GM12878 (cell line): ENCODE results near the gene ZNF628. TPM values are rescaled to one million over a fixed set of nuclear protein-coding genes. Genes with fewer than 3 reads are reported as not detected.

ENCODE experiments used
- ASH2L ChIP-seq: fragments of 300-600, 200-600 bp; sonication (generic); IDR thresholded peaks from 2 replicates; pipeline ENCODE4 v1.6.1; 2017; ENCODE audit warnings: low read depth, mild to moderate bottlenecking, borderline replicate concordance
- ATF7 ChIP-seq: fragments of 450-650 bp; IDR thresholded peaks from 2 replicates; pipeline ENCODE4 v1.6.1; 2016; ENCODE audit warnings: low read depth, mild to moderate bottlenecking
- BACH1 ChIP-seq: fragments of 450-650 bp; IDR thresholded peaks from 2 replicates; pipeline ENCODE4 v1.6.1; 2017; ENCODE audit warnings: mild to moderate bottlenecking, borderline replicate concordance
- CHD2 ChIP-seq: IDR thresholded peaks from 2 replicates; pipeline ENCODE4 v1.6.1; 2011; ENCODE audit warnings: low read depth, low read length, improper control_type of control experiment, borderline replicate concordance
- CREM ChIP-seq: IDR thresholded peaks from 2 replicates; pipeline ENCODE4 v1.6.1; 2014; ENCODE audit warnings: antibody characterized with exemption, low read depth
- E2F4 ChIP-seq: IDR thresholded peaks from 2 replicates; pipeline ENCODE4 v1.6.1; 2012; ENCODE audit warnings: low read depth, low read length, improper control_type of control experiment
- IKZF1 ChIP-seq: fragments of 450-650 bp; conservative IDR thresholded peaks from 2 replicates; pipeline ENCODE4 v1.6.1; 2017; ENCODE audit warnings: antibody characterized with exemption, mild to moderate bottlenecking
- LARP7 ChIP-seq: fragments of 450-650 bp; IDR thresholded peaks from 2 replicates; pipeline ENCODE4 v1.6.1; 2017; ENCODE audit warnings: mild to moderate bottlenecking
- MTA2 ChIP-seq: fragments of 450-650 bp; IDR thresholded peaks from 2 replicates; pipeline ENCODE4 v1.6.1; 2016; ENCODE audit warnings: low read depth, mild to moderate bottlenecking, moderate library complexity
- MXI1 ChIP-seq: fragments of 150-350 bp; IDR thresholded peaks from 2 replicates; pipeline ENCODE4 v1.6.1; 2011; ENCODE audit warnings: low read depth, mild to moderate bottlenecking, inconsistent platforms, low read length, improper control_type of control experiment
- PBX3 ChIP-seq: IDR thresholded peaks from 2 replicates; pipeline ENCODE4 v1.6.1; 2011; ENCODE audit warnings: mild to moderate bottlenecking, low read depth, low read length, moderate library complexity; ENCODE audit not compliant: insufficient replicate concordance
- RAD51 ChIP-seq: fragments of 450-650 bp; IDR thresholded peaks from 2 replicates; pipeline ENCODE4 v1.6.1; 2016; ENCODE audit warnings: moderate library complexity, mild to moderate bottlenecking, inconsistent platforms
- RB1 ChIP-seq: fragments of 450-650 bp; formaldehyde crosslinking; IDR thresholded peaks from 2 replicates; pipeline ENCODE4 v1.6.1; 2017; ENCODE audit warnings: mild to moderate bottlenecking, borderline replicate concordance
- RELB ChIP-seq: fragments of 450-650 bp; IDR thresholded peaks from 2 replicates; pipeline ENCODE4 v1.6.1; 2017; ENCODE audit warnings: low read depth, mild to moderate bottlenecking, moderate library complexity
- RFX5 ChIP-seq: IDR thresholded peaks from 2 replicates; pipeline ENCODE4 v1.6.1; 2011; ENCODE audit warnings: low read depth, low read length, improper control_type of control experiment
- USF2 ChIP-seq: IDR thresholded peaks from 2 replicates; pipeline ENCODE4 v1.6.1; 2011; ENCODE audit warnings: low read depth, low read length, improper control_type of control experiment, borderline replicate concordance
- WRNIP1 ChIP-seq: IDR thresholded peaks from 2 replicates; pipeline ENCODE4 v1.6.1; 2011; ENCODE audit warnings: low read depth, low read length, improper control_type of control experiment, borderline replicate concordance
- ZNF687 ChIP-seq: fragments of 450-650 bp; IDR thresholded peaks from 2 replicates; pipeline ENCODE4 v1.6.1; 2017; ENCODE audit warnings: mild to moderate bottlenecking, moderate library complexity
- polyA plus RNA-seq, 11 experiments: library from polyadenylated mRNA; depleted of rRNA in 4 of 11; unstranded in 6 of 11; stranded (reverse) in 5 of 11; fragments of >200 nt; fragmentation: Nextera tagmentation in 4 of 11; fragmentation: Illumina TruSeq in 1 of 11; extraction: Ambion mirVana in 4 of 11; extraction: Trizol in 1 of 11; gene quantifications; 1 replicate in 1 of 11; 2 replicates in 10 of 11; pipeline versions ENCODE4 v1.2.1 to v1.2.3, GENCODE V29; 2011 to 2016; ENCODE audit warnings: inconsistent platforms in 2 of 11, missing spikeins in 2 of 11, low read depth in 1 of 11
- total RNA-seq, 4 experiments: library from RNA; depleted of rRNA in 3 of 4; stranded (reverse); fragments of >200 nt in 3 of 4; fragmentation: Illumina TruSeq in 1 of 4; extraction: Trizol in 1 of 4; gene quantifications; 2 replicates each; pipeline versions ENCODE4 v1.2.1 to v1.2.3, GENCODE V29; 2013 to 2021

Gene ZNF628
- total and polyA plus RNA-seq, 10 of the 15 experiments (the other 5 are each of a cell fraction or from before 2014, with no cell fraction given) = 0.04 to 11.3 (median 1.6) TPM; not detected in 1

GRCh38 chr19:55461259-55461973 is 15.0 kb upstream of the ZNF628 start, which contains the start of gene ISOC2 (continued):
- no peak for TF ChIP-seq MTA2
- TF ChIP-seq MXI1 = peak; percentile 93
- peak; percentile 33; the same call in 1 of the 2 replicates for TF ChIP-seq ZNF687
- TF ChIP-seq BACH1 = peak; percentile 47; the same call in 1 of the 2 replicates
- peak; percentile 95 for TF ChIP-seq LARP7
- TF ChIP-seq RB1 = peak; percentile 63; the same call in 1 of the 2 replicates
- TF ChIP-seq CREM = peak; percentile 75
- peak; percentile 93 for TF ChIP-seq RAD51
- peak; percentile 97 for TF ChIP-seq PBX3
- peak; percentile 35 for TF ChIP-seq IKZF1
- peak; percentile 75; the same call in 1 of the 2 replicates for TF ChIP-seq RFX5
- no peak for TF ChIP-seq WRNIP1
- peak; percentile 81 for TF ChIP-seq USF2
- no peak for TF ChIP-seq E2F4
- no peak for TF ChIP-seq ASH2L
- 0 out of 2 replicates have a peak, but pooled peaks have one; percentile 13 for TF ChIP-seq RELB
- peak; percentile 96 for TF ChIP-seq CHD2
- TF ChIP-seq ATF7 = 0 out of 2 replicates have a peak, but pooled peaks have one; percentile 21
